Suprapubic skin (tissue), 3 donors: Measurements from ENCODE around the gene IFNB1.

Source experiments
- CTCF ChIP-seq, 2 donors: fragments of 200-600 bp in 1 of 2; fragments of 450-650 bp in 1 of 2; sonication (generic) in 1 of 2; IDR thresholded peaks; one replicate each; pipeline ENCODE4 v1.5.1; 2016 to 2019; ENCODE audit warnings: antibody characterized with exemption in 2 of 2, mild to moderate bottlenecking in 1 of 2, moderate library complexity in 1 of 2
- EP300 ChIP-seq: sonication (generic); formaldehyde crosslinking; IDR thresholded peaks from one replicate; pipeline ENCODE4 v1.6.1; 2017; ENCODE audit warnings: antibody characterized with exemption
- POLR2A ChIP-seq, 2 donors: fragments of 450-650 bp; IDR thresholded peaks; one replicate each; pipeline ENCODE4 v1.6.1; 2017; ENCODE audit warnings: antibody characterized with exemption in 2 of 2, mild to moderate bottlenecking in 2 of 2, moderate library complexity in 2 of 2

GRCh38 chr9:21102305-21102704 is 24.6 kb upstream of the IFNB1 start:
- TF ChIP-seq CTCF (IDR thresholded peaks at IDR 0.05) (no peak), EP300 (no peak), POLR2A (IDR thresholded peaks at IDR 0.05) (no peak)
